GM18502 (cell line): ENCODE data around the gene VAV1.
"Not testable (repeated sequence)": the region's sequence is repeated elsewhere in the genome, so short reads cannot be mapped to it uniquely, and the experiment has no call there.

ENCODE experiments used
- ATAC-seq: cut with Tn5 transposase; IDR thresholded peaks from one replicate; pipeline ENCODE4 v1.9.1; 2021; ENCODE audit warnings: mild to moderate bottlenecking; ENCODE audit not compliant: unreplicated experiment, poor library complexity

The VAV1 gene

DNA sequence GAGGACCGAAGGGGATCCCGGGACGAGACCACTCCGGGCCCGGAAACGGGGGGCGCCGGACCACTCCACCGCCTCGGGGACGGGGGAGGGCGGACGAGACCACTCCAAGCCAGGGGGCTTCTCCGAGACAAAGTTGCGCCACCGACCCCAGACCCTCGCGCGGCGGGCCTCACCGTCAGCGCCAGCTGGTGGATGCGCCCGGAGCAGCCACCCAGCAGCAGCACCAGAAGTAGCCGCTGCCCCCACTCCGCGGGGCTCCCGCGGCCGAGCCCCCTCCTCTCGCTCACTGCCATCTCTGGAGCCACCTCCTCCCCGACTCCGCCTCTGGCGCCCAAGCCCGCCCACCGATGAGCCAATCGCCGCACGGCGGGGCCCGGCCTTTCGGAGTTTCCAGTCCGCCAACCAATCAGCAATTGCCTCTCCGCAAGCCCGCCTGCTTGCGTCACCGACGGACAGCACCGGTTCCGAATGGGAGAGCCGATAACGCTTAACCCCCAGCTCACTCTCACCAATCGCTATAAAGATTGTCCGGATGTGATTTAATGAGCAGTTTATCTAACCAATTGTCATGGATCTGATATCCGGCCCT lies 35.1 kb upstream of the VAV1 start, which contains the start of gene GPR108:
TSS of gene GPR108 (minus strand) at position 297 of the 589 bp plus-strand sequence. CDS start at position 293, 4 bp downstream.
- peak; percentile 66 for ATAC-seq

DNA sequence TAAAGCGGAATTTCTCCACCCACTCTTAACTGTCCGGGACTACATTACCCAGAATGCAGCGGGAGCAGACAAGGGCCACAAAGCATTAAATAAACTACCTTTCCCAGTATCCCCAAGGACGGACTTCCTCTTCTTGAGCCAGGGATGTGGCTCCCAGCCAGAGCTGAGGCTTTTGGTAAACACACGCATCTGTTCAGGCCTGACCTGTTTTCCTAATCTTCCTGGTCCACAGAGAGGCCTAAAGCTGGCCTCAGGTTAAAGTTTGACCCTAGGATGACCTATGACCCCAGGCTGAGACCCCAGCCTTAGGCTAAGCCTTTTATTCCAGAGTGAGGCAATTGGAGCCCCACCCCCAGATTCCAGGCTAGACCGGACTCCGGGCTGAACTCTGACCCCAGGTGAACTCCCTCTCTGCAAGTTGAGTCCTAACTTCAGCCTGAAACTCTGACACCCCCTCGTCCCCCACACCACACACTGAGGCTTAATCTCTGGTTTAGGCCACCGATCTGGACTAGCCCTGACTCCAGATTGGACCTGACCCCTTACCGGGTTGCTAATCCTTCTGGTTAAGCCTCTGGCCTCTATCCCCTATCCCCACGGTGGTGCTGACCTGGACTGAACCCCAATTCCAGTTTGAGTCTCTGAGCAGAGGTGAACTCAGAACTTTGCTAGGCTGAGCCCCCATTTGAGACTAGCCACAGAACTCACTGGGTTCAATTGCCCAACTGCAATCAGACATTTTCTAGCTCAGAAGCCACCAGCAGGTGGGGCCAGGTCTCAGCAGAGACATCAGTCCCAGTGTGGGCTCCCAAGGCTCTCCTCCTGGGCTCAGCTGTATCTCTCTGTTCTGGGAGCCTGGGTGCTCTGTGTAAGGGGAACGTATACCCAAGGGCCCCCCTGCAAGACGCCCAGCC lies 34.4 kb upstream of the VAV1 start:
- peak; percentile 0 for ATAC-seq

DNA sequence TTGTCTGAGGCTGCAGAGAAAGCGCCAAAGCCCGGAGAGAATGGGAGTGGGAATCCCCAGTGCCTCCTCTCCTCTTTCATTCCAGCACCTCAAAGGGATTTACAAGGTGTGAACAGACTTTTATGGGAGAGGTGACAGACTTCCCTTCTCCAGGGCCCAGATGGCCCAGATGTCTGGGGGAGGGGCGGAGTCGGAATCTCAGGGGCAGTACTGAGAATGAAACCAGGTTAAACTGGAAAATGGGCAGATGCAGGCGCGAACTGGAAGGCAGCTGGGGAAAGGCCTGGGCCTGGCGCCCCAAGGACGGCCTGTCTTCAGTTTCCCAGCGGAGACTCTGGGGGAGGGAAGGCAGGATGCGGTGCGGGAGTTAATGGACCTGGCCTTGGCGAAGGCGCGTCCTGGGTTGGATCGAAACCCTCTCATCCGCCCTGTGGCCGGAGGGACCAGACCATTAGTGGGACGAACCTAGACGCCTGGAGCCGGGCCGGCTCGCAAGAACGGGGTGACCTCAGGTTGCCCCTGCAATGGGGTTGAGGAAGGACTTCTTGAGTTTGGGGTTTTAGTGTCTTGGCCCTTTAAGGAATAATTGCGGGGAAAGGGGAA lies 33.6 kb upstream of the VAV1 start:
- no peak for ATAC-seq

- no peak for ATAC-seq
Observed at GRCh38 chr19:6739390-6739882, 33.1 kb upstream of the VAV1 start, which contains the start of gene TRIP10. TRIP10 (plus strand) TSS chr19:6739680; CDS start chr19:6739762, 82 bp downstream.

DNA sequence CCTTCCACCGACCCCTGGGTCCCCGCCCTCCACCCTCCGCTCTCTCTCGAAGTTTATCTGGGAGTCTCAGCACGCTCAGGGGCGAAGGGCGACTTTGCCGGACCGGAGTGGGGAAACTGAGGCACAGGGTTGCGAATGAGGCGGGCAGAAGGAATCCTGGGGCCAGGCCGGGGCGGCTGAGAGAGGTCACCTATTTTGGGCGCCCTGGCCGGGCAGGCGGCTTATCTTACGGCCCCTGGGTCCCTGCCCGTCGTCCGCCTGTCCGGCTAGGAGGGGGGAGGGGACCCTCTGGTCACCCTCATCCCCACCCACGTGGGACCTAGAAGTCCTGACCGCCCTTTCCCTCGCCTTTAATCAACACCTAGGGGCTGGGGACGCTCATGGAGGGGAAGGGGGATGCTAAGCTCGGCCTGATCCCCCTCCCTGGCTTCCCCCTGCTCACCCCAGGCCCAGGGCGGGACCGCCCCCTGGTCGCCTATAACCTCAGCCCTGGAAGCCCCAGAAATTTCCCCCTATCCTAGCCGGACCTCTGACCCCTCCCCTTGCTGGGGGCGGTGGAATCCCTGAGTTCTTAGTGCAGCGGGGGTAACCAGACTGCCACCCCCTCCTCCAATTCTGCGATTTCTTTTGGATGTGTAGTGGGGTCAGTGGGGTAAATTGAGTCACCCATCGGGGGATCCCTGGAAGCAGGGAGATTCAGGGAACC lies 32.5 kb upstream of the VAV1 start:
- ATAC-seq = no peak

GRCh38 chr19:6740589-6741343 lies 31.7 kb upstream of the VAV1 start:
- ATAC-seq = no peak

GRCh38 chr19:6743066-6743465 lies 29.4 kb upstream of the VAV1 start:
- ATAC-seq = no peak

GRCh38 chr19:6743714-6744380 lies 28.7 kb upstream of the VAV1 start:
- ATAC-seq = no peak

DNA sequence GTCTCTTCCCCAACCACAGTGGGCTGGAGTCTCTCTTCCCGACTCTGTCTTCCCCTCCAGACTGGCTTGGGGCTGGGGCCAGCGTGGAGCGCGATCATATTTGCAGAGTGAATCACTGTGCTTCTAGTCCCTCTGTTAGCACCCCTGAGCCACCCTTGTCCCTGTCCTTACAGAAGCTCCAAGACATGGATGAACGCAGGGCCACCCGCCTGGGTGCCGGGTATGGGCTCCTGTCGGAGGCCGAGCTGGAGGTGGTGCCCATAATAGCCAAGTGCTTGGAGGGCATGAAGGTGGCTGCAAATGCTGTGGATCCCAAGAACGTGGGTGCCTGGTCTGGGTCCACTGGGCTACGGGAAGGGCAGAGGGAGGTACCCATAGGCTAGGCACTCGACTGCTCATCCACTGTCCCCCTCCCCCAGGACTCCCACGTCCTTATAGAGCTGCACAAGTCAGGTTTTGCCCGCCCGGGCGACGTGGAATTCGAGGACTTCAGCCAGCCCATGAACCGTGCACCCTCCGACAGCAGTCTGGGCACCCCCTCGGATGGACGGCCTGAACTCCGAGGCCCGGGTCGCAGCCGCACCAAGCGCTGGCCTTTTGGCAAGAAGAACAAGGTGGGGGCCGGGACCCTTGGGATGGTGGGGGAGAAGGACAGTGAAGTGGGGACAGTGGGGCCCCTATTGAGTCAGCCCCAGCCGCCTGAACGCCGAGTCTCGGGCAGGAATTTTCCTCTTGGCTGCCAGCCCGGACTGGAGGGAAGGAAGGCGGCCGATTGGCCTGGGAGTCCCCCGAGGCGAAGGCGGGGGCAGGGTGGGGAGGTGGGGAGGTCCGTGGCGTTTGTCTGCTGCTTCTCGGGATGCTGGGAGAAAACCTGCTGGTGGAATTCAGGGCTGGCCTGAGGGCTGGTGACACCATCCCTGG lies 27.9 kb upstream of the VAV1 start:
- no peak for ATAC-seq

DNA sequence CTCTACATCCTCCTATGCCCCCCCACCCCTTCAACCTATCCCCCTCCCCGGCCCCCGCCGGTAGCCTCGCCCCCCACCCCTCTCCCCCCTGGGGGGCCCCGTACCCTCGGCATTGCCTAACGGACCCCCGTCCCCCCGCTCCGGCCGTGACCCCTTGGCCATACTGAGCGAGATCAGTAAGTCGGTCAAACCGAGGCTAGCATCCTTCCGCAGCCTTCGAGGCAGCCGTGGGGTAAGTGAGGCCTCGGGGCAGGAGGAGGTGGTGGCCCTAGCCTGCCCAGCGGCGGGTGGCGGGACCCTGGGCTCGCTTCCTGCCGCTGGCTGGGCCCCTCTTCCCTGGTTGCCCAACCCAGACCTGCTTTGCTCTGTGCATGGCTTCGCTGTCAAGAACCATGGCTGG lies 26.5 kb upstream of the VAV1 start:
- ATAC-seq = no peak

- ATAC-seq = not testable (repeated sequence)
Observed at GRCh38 chr19:6748543-6748942, 24.0 kb upstream of the VAV1 start.

- ATAC-seq = no peak
Observed at GRCh38 chr19:6750062-6750461, 22.4 kb upstream of the VAV1 start.

- no peak for ATAC-seq
Observed at GRCh38 chr19:6751189-6751588, 21.3 kb upstream of the VAV1 start.

DNA sequence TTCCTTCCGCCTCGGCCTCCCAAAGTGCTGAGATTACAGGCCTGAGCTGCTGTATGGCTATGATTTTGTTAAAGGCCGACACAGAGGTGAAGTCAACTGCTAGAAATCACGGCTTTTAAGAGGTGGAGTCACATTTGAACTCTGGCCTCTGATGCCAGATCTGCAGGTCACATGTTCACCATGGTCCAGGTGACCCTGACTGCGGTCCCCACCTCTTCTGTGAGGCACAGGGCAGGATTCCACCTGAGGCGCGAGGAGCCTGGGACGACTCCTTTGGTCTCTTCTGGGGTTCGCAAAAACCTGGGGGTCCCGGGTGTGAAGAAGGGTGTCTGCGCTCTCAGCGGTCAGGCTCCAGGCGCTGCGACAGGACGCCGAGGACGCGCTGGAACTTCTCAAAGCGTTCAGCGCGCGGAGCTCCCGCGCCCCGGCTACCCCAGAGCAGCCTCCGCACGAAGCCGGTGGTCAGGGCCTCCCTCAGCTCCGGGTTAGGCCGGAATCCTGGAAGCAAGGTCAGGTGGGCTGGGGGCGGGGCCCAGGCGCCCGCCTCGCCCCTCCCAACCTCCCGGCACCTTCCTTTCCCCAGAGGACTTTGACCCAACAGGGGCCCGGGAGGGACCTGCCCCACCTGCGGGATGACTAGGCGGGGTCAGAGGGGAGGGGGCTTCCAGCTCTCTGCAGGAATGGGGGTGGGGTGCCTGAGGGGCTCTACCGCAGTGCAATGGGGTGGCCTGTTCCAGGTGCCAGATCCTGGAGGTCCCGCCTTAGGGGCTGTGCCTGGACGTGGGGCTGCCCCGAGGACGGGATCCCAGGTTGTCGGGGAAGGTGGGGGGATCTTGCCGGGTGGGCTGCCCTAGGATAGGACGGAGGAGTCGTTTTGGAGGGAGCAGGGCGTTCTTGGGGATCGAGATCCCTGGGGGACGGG lies 20.0 kb upstream of the VAV1 start:
- no peak for ATAC-seq

DNA sequence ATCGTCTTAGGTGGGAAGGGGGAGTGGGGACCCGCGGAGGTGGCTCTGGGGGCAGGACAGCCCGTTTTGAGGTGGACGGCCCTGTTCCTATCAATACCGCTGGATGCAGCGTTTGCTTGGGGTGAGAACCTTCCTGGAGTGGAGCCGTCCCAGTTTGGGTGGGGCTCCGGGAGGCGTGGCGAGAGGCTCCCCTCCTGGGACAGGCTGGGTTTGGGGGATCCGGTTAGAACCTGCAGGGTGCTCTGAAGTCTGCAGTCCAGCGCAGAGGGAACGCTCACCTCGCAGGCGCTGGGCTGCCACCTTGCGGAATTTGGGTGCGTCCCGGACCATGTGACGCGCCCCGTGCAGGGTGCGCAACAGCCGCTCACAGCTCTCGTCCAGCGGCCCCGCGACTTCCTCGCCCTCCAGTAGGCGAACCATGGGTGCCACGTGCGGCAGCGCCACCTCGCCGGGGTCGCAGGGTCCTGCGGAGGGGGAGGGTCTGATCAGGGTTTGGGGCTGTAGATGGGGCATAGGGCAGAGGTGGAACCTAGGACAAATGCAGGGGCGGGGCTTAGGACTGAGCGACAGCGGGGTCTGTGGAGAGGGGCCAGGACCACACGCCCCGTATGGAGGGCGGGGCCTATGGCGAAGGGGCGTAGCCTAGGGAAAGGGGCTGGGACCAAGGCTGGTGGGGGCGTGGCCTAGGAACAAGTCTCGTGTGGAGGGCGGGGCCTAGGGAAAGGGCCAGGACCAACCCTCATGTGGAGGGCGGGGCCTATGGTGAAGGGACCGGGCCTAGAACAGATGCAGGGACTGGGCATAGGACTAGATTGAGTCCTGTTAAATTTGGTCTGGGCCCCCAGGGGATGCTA lies 19.1 kb upstream of the VAV1 start:
- peak; percentile 81 for ATAC-seq

DNA sequence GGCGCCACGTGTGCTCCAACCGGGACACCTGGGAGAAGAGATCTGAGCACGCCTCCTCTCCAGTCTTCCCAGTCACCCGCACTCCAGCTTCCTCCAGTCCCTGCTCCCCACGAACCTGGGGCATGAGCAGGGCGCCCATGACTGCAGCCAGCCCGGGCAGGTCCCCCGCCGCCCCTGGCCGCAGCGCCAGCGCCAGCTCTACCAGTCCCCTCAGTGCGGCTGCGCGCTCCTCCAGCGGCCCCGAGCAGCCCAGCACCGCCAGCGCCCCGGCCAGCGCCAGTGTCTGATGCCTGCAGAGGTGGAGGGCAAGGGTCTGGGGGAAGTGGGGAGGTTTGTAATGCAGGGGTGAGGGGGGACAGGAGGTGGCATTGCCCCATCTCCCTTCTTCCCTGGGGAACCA lies 18.4 kb upstream of the VAV1 start:
- no peak for ATAC-seq
